Measurements from ENCODE around the gene THAP11. TPM values are rescaled to one million over a fixed set of nuclear protein-coding genes. Genes with fewer than 3 reads are reported as not detected.

Gene THAP11
- total and polyA plus RNA-seq, 2 of the 13 experiments (the other 11 are each of a cell fraction or from before 2014, with no cell fraction given): 44.2 to 53.4 TPM

DNA sequence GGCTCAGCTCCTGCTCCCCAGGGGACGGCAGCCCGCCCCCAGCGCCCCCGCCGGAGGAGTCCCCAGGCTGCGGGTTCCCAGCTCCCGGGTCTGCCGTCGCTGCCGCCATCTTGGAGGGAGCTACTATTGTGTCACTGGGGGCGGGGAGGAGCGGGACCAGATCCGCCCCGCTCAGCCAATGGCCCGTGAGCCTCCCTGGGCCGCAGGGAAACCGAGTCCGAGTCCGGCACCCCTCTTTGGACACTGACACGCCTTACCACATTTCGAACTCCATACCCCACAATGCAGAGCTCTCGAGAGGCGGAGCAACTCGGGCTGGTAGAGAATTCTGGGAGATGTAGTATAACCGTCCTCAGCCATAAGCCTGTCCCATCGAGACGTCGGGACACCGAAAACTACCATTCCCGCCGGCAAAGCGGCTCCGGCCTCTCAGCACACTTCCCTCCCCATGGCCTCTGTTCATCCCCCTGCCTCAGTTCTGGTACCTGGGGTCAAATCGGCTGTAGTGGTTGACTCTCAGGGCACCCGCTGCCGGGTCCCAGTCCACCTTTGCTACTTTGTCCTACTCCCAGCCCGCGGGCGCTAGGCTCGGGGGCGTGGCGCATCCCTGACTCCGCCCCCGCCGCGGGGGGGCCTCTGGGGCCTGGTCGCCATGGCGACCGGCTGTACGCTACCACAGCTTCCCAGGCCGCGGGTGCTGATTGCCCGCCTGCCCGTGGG is 35.5 kb upstream of the THAP11 start, which contains the start of the genes RANBP10 and TSNAXIP1 (continued):
- TF ChIP-seq, protein P1, sequence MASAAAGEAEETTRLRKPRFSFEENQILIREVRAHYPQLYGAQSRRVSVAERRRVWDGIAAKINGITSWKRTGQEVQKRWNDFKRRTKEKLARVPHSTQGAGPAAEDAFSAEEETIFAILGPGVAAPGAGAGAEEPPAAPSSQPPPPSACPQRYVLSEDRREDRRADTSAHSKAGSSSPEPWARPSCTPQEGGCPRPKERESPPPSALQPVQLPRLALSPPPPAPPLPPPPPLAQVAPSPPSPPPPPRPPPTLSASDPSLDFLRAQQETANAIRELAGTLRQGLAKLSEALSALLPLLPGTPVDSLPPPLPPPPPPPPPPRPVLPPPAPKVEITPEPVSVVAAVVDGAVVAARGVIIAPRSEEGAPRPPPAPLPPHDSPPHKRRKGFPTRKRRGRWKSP (CRISPR knock-in tag; IDR thresholded peaks at IDR 0.05): 0 out of 2 replicates have a peak, but pooled peaks have one; percentile 37
- TF ChIP-seq HHEX (CRISPR knock-in tag; IDR thresholded peaks at IDR 0.05) (no peak), ZNF337 (CRISPR knock-in tag; IDR thresholded peaks at IDR 0.05; ENCODE audit: borderline replicate concordance, low read depth) (0 out of 2 replicates have a peak, but pooled peaks have one; percentile 47), REL (CRISPR knock-in tag; conservative IDR thresholded peaks at IDR 0.05) (no peak; the same call in 1 of the 2 replicates), YY1 (IDR thresholded peaks at IDR 0.05; ENCODE audit: insufficient read depth, insufficient replicate concordance, low read depth, low read length) (peak; percentile 97), ZNF850 (CRISPR knock-in tag; conservative IDR thresholded peaks at IDR 0.05) (no peak), PAWR (CRISPR knock-in tag; IDR thresholded peaks at IDR 0.05; ENCODE audit: borderline replicate concordance) (no peak), STAT5B (CRISPR knock-in tag; IDR thresholded peaks at IDR 0.05) (no peak), AHR (CRISPR knock-in tag; IDR thresholded peaks at IDR 0.05) (no peak), ZSCAN9 (CRISPR knock-in tag; IDR thresholded peaks at IDR 0.05; ENCODE audit: borderline replicate concordance) (peak; percentile 56), ZNF75D (CRISPR knock-in tag; IDR thresholded peaks at IDR 0.05; ENCODE audit: borderline replicate concordance) (no peak), ZFY (CRISPR knock-in tag; IDR thresholded peaks at IDR 0.05) (peak; percentile 83), BRD4 (CRISPR knock-in tag; IDR thresholded peaks at IDR 0.05) (peak; percentile 40; the same call in 1 of the 2 replicates), SMARCE1 (IDR thresholded peaks at IDR 0.05; ENCODE audit: borderline replicate concordance) (no peak), ZFP36L1 (CRISPR knock-in tag; IDR thresholded peaks at IDR 0.05) (no peak; the same call in 1 of the 2 replicates)
- TF ChIP-seq, protein P2, sequence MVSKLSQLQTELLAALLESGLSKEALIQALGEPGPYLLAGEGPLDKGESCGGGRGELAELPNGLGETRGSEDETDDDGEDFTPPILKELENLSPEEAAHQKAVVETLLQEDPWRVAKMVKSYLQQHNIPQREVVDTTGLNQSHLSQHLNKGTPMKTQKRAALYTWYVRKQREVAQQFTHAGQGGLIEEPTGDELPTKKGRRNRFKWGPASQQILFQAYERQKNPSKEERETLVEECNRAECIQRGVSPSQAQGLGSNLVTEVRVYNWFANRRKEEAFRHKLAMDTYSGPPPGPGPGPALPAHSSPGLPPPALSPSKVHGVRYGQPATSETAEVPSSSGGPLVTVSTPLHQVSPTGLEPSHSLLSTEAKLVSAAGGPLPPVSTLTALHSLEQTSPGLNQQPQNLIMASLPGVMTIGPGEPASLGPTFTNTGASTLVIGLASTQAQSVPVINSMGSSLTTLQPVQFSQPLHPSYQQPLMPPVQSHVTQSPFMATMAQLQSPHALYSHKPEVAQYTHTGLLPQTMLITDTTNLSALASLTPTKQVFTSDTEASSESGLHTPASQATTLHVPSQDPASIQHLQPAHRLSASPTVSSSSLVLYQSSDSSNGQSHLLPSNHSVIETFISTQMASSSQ (IDR thresholded peaks at IDR 0.05; ENCODE audit: low read depth): peak; percentile 43; the same call in 1 of the 2 replicates
- TF ChIP-seq, protein P2 (CRISPR knock-in tag; IDR thresholded peaks at IDR 0.05; ENCODE audit: borderline replicate concordance): peak; percentile 2; the same call in 1 of the 2 replicates
- TF ChIP-seq, protein P3, sequence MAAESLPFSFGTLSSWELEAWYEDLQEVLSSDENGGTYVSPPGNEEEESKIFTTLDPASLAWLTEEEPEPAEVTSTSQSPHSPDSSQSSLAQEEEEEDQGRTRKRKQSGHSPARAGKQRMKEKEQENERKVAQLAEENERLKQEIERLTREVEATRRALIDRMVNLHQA (CRISPR knock-in tag; IDR thresholded peaks at IDR 0.05): no peak
- TF ChIP-seq, protein P4, sequence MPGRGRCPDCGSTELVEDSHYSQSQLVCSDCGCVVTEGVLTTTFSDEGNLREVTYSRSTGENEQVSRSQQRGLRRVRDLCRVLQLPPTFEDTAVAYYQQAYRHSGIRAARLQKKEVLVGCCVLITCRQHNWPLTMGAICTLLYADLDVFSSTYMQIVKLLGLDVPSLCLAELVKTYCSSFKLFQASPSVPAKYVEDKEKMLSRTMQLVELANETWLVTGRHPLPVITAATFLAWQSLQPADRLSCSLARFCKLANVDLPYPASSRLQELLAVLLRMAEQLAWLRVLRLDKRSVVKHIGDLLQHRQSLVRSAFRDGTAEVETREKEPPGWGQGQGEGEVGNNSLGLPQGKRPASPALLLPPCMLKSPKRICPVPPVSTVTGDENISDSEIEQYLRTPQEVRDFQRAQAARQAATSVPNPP (CRISPR knock-in tag; IDR thresholded peaks at IDR 0.05): no peak
- TF ChIP-seq, protein P5, sequence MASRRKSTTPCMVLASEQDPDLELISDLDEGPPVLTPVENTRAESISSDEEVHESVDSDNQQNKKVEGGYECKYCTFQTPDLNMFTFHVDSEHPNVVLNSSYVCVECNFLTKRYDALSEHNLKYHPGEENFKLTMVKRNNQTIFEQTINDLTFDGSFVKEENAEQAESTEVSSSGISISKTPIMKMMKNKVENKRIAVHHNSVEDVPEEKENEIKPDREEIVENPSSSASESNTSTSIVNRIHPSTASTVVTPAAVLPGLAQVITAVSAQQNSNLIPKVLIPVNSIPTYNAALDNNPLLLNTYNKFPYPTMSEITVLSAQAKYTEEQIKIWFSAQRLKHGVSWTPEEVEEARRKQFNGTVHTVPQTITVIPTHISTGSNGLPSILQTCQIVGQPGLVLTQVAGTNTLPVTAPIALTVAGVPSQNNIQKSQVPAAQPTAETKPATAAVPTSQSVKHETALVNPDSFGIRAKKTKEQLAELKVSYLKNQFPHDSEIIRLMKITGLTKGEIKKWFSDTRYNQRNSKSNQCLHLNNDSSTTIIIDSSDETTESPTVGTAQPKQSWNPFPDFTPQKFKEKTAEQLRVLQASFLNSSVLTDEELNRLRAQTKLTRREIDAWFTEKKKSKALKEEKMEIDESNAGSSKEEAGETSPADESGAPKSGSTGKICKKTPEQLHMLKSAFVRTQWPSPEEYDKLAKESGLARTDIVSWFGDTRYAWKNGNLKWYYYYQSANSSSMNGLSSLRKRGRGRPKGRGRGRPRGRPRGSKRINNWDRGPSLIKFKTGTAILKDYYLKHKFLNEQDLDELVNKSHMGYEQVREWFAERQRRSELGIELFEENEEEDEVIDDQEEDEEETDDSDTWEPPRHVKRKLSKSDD (CRISPR knock-in tag; IDR thresholded peaks at IDR 0.05; ENCODE audit: low read depth): 0 out of 2 replicates have a peak, but pooled peaks have one; percentile 36

All from HepG2 (cell line).